ENCODE data around the gene C9orf78. TPM values are rescaled to one million over a fixed set of nuclear protein-coding genes. Genes with fewer than 3 reads are reported as not detected.

Gene C9orf78
- total RNA-seq, 1 donor from 2014 or later, result 34.1 TPM

DNA sequence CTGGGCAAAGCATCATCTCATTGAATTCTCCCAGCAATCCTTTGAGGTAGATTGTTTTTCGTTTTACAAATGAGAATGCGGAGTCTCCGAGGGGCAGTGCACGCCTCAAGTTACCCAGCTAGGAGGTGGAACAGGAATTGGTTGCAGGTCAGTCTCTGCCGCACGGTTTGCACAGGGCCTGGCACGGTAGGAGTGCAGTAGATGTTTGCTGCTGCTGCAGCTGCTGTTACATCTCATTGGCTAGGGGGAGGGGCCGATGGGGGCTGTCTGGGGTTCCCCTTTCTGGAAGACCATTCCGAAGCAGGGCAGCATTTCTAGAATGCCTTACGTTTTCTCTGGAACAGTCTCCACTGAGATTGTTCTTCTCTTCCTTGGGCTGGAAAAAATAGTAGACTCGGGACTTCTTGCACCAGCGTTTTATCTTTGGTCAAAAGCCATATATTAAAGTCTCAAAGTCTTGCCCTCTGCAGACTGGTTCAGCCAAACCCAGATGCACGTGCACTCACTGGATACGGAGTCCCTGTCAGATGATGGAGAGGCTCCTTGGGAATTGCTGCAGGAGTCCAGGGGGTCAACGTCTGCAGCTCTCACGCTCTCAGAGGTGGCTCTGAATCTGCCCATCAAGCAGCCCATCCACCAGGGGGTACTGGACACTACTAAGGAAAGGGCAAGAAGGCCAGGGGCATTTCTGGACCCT is 1.4 kb upstream of the C9orf78 start:
- DNase-seq (peak; percentile 30), ATAC-seq (ENCODE audit: low read depth) (no peak)
- peak overlapping the region; percentile 88 for H3K27ac Mint-ChIP-seq
- no peaks in the 10 kb centered on the region for H3K9me3 Mint-ChIP-seq
- peak overlapping the region; percentile 92 for H3K4me3 Mint-ChIP-seq
- POLR2A ChIA-PET, result interaction anchor here (1.2 to 3.5 kb wide), 4 partner anchors 14 to 292 kb away, joined by 3 to 28 read pairs (median 7); no protein-coding TSS in a partner anchor
- H3K36me3 Mint-ChIP-seq (ENCODE audit: low read depth), result peaks cover 22% of the 10 kb centered on the region
- H3K4me1 Mint-ChIP-seq, result peaks cover 49% of the 10 kb centered on the region
- CTCF ChIA-PET, result interaction anchor here (3.0 kb wide), 1 partner anchor 49 kb away, joined by 13 read pairs; no protein-coding TSS in a partner anchor
- H3K27me3 Mint-ChIP-seq, result no peaks in the 10 kb centered on the region
- TF ChIP-seq CTCF (IDR thresholded peaks at IDR 0.05), result no peak
- intact Hi-C loops (cut with micrococcal nuclease), result loop anchor here (1.0 to 5.0 kb wide), 2 partner anchors 206 to 263 kb away; partner anchors contain the start of gene FNBP1

GRCh38 chr9:129835860-129836223 is 767 bp upstream of the C9orf78 start:
- H3K27me3 Mint-ChIP-seq, result no peaks in the 10 kb centered on the region
- H3K27ac Mint-ChIP-seq, result peak overlapping the region; percentile 88
- DNase-seq (no peak), ATAC-seq (ENCODE audit: low read depth) (no peak)
- no peaks in the 10 kb centered on the region for H3K9me3 Mint-ChIP-seq
- intact Hi-C loops (cut with micrococcal nuclease), result loop anchor here (1.0 to 5.0 kb wide), 6 partner anchors 12 to 404 kb away; partner anchors contain the start of genes FNBP1, TOR1A and TOR1B
- peak overlapping the region; percentile 92 for H3K4me3 Mint-ChIP-seq
- ChIA-PET POLR2A (interaction anchor here (0.6 to 3.5 kb wide), 7 partner anchors 14 to 293 kb away, joined by 3 to 28 read pairs (median 4); no protein-coding TSS in a partner anchor), CTCF (interaction anchor here (3.0 kb wide), 1 partner anchor 50 kb away, joined by 13 read pairs; no protein-coding TSS in a partner anchor)
- peaks cover 46% of the 10 kb centered on the region for H3K4me1 Mint-ChIP-seq
- no peak for TF ChIP-seq CTCF (IDR thresholded peaks at IDR 0.05)
- peaks cover 25% of the 10 kb centered on the region for H3K36me3 Mint-ChIP-seq (ENCODE audit: low read depth)

GRCh38 chr9:129834489-129835127 is 467 bp downstream of the C9orf78 start:
- no peaks in the 10 kb centered on the region for H3K9me3 Mint-ChIP-seq
- ATAC-seq (ENCODE audit: low read depth), result peak; percentile 13
- H3K36me3 Mint-ChIP-seq (ENCODE audit: low read depth), result peaks cover 36% of the 10 kb centered on the region
- peak overlapping the region; percentile 99 for H3K4me3 Mint-ChIP-seq
- peaks cover 46% of the 10 kb centered on the region for H3K4me1 Mint-ChIP-seq
- peak overlapping the region; percentile 98 for H3K27ac Mint-ChIP-seq
- ChIA-PET CTCF (interaction anchor here (0.9 to 3.0 kb wide), 2 partner anchors 10 to 51 kb away, joined by 3 to 13 read pairs; no protein-coding TSS in a partner anchor), POLR2A (interaction anchor here (0.5 to 3.5 kb wide), 19 partner anchors 8 to 1463 kb away, joined by 3 to 28 read pairs (median 4); partner anchors contain the start of genes TOR1A and URM1)
- TF ChIP-seq CTCF (IDR thresholded peaks at IDR 0.05), result no peak
- DNase-seq, result no peak
- intact Hi-C loops (cut with micrococcal nuclease), result loop anchor here (1.0 to 5.0 kb wide), 5 partner anchors 10 to 406 kb away; partner anchors contain the start of genes FNBP1, TOR1A and TOR1B
- H3K27me3 Mint-ChIP-seq, result no peaks in the 10 kb centered on the region

DNA sequence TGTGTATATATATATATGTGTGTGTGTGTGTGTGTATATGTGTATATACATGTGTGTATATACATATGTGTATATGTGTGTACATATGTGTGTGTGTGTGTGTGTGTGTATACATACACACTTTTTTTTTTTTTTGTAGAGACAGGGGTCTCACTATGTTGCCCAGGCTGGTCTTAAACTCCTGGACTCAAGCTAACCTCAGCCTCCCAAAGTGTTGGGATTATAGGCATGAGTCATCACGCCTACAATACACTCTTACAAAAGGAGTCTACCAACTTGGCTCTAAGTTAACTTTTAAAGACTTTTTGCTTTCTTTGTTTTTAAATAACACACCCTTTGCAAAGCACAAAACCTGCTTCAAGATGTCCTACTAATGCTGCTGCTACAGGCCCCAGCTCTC is 2.1 kb downstream of the C9orf78 start:
- Mint-ChIP-seq H3K27ac (peak overlapping the region; percentile 59), H3K27me3 (no peaks in the 10 kb centered on the region), H3K36me3 (ENCODE audit: low read depth) (peaks cover 52% of the 10 kb centered on the region), H3K4me1 (peaks cover 38% of the 10 kb centered on the region), H3K9me3 (no peaks in the 10 kb centered on the region), H3K4me3 (no peak overlapping the region)
- ChIA-PET POLR2A (no interaction called here), CTCF (no interaction called here)
- DNase-seq, result no peak
- intact Hi-C loops (cut with micrococcal nuclease), result no loop called here
- TF ChIP-seq CTCF (IDR thresholded peaks at IDR 0.05), result no peak
- no peak for ATAC-seq (ENCODE audit: low read depth)

- ChIA-PET POLR2A (no interaction called here), CTCF (no interaction called here)
- no peaks in the 10 kb centered on the region for H3K27me3 Mint-ChIP-seq
- H3K36me3 Mint-ChIP-seq (ENCODE audit: low read depth), result peaks cover 54% of the 10 kb centered on the region
- DNase-seq (no peak), ATAC-seq (ENCODE audit: low read depth) (no peak)
- no peak overlapping the region for H3K27ac Mint-ChIP-seq
- H3K4me1 Mint-ChIP-seq, result peaks cover 11% of the 10 kb centered on the region
- no peaks in the 10 kb centered on the region for H3K9me3 Mint-ChIP-seq
- intact Hi-C loops (cut with micrococcal nuclease), result no loop called here
- TF ChIP-seq CTCF (IDR thresholded peaks at IDR 0.05), result no peak
- no peak overlapping the region for H3K4me3 Mint-ChIP-seq
Measured at GRCh38 chr9:129828969-129829368, 6.1 kb downstream of the C9orf78 start.
